AG09319 (cell line): Measurements from ENCODE around the gene SNW1.

Experiments used
- DNase-seq: peaks from one replicate; pipeline ENCODE4 v3.0.0-alpha.2; 2010; ENCODE audit warnings: low read depth; ENCODE audit errors: extremely low read depth
- TF ChIP-seq, protein P1 (sequence below): IDR thresholded peaks from 2 replicates; pipeline ENCODE4 v1.5.1; 2011; ENCODE audit warnings: low read depth, mild to moderate bottlenecking, inconsistent platforms, low read length, moderate library complexity

Gene SNW1

GRCh38 chr14:77738559-77739250 is 22.3 kb downstream of the SNW1 start:
- TF ChIP-seq, protein P1, sequence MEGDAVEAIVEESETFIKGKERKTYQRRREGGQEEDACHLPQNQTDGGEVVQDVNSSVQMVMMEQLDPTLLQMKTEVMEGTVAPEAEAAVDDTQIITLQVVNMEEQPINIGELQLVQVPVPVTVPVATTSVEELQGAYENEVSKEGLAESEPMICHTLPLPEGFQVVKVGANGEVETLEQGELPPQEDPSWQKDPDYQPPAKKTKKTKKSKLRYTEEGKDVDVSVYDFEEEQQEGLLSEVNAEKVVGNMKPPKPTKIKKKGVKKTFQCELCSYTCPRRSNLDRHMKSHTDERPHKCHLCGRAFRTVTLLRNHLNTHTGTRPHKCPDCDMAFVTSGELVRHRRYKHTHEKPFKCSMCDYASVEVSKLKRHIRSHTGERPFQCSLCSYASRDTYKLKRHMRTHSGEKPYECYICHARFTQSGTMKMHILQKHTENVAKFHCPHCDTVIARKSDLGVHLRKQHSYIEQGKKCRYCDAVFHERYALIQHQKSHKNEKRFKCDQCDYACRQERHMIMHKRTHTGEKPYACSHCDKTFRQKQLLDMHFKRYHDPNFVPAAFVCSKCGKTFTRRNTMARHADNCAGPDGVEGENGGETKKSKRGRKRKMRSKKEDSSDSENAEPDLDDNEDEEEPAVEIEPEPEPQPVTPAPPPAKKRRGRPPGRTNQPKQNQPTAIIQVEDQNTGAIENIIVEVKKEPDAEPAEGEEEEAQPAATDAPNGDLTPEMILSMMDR, result no peak
- no peak for DNase-seq

GRCh38 chr14:77730976-77731497 is 29.9 kb downstream of the SNW1 start:
- DNase-seq, result no peak
- TF ChIP-seq, protein P1, result no peak

DNA sequence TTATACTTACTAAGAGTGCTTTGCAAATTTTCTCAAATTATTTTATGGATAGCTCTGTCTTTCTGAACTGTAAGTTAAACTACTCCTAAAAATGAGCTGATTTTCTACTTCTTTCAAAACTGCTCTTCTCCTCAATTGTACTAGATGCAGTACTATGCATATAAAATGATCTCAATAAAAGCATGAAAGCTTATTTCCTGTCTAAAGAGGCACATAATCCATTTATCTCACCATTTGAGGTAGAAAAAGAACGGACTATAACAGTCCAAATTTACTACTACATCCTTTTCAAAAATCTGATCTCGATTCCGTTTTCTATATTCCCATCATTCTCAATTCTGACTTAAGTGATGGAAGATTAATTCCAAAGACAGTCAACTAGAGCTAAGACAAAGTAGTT is 38.7 kb downstream of the SNW1 start:
- no peak for DNase-seq
- TF ChIP-seq, protein P1, result no peak

DNA sequence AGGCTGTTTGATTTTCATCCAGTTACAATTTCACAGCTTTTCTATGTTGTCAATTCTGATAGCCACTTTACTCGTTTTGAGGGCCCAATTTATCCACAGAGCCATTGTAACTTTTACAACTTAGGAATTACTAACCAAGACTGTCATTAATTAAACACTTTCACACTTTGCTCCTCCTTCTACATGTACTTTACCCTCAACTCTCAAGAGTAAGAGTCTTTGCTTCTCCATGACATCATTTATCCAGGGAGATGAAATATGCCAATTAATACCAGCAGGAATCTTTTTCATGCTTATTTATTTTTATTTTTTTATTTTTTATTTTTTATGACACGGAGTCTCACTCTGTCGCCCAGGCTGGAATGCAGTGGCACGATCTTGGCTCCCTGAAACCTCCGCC is 39.5 kb downstream of the SNW1 start:
- TF ChIP-seq, protein P1, result no peak
- DNase-seq, result no peak

DNA sequence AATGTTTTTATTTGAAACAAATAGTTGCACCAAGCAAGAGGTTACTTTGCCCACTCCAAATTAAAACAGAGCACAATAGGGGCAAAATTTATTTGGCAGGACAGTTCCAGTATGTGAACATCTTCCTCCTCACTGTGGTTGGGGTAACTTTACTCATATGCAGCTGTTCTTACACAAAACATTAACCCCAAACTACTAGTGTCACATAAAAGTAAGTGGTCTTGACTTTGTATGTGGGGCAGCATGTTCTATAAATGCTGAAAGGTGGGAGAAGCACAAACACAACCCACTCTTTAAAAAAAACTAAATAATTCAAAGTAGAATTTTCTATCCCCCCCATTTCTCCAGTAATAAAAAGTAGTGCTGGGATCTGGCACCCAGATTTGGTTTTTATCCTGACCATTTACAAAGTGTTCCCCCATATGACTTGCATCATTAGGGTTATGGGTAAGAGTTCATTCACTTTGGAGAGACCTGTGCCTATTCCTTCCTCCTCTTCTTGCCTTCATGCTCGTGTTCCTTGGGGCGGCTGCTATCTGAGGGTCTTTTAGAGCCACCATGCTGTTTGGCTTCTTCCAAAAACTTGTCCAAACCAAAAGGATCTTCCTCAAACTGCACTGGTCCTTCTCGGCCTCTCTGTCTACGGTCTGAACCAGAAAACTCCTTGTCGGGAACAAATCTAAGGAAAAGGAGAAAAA is 43.2 kb downstream of the SNW1 start:
- TF ChIP-seq, protein P1, result no peak
- DNase-seq, result no peak

GRCh38 chr14:77714926-77715325 is 46.0 kb downstream of the SNW1 start:
- TF ChIP-seq, protein P1, result no peak
- DNase-seq, result no peak

- DNase-seq, result no peak
- TF ChIP-seq, protein P1, result no peak
These were observed 50.6 kb downstream of the SNW1 start for GRCh38 chr14:77710364-77710763.
